ENCODE results near the gene POLR1G. TPM values are rescaled to one million over a fixed set of nuclear protein-coding genes. Genes with fewer than 3 reads are reported as not detected.

POLR1G gene
- total and polyA plus RNA-seq, 9 of the 15 experiments (the other 6 are each of a cell fraction or from before 2014, with no cell fraction given) = 3.0 to 50.1 (median 27.4) TPM

DNA sequence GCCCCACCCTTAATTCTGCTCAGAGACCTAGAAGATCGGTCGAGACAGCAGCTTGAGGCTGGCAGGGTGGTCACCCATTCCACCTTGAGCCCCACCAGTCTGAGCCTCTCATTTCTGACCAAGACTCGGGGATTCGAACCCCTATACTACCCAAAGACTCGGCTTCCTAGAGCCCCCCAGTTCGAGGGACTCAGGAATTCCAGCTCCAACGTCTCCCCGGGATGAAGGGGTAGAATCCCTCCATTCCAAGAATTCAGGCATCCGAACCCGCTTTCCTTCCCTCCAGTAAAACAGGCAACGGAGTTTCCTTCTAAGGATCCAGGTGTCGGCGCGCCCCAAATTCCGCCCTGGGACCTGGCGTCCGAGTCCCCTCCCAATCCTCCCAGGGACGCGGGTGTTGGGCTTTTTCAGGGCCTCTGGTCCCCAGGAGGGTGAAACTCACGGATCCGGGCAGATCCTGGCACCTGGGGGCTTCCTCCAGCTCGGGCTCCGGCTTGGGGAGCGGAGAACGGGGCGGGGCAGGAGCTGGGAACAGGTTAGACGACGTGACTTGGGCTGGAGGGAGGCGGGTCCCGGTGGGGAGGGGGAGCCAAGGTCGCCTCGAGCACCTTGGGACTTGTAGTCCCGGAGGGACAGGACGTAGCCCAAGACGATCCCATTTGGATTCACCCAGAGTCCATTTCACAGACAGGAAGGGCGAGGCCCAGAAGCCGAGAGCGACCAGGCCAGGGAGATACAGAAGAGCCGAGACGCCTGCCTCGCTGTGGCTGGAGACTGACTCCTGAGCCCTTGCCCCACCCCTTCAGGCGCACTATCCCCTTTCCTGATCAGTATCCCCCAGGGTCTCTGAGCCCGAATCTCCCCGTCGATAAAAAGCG lies 1.6 kb upstream of the POLR1G start, which contains the start of gene PPP1R13L (continued):
- TF ChIP-seq, protein P1, sequence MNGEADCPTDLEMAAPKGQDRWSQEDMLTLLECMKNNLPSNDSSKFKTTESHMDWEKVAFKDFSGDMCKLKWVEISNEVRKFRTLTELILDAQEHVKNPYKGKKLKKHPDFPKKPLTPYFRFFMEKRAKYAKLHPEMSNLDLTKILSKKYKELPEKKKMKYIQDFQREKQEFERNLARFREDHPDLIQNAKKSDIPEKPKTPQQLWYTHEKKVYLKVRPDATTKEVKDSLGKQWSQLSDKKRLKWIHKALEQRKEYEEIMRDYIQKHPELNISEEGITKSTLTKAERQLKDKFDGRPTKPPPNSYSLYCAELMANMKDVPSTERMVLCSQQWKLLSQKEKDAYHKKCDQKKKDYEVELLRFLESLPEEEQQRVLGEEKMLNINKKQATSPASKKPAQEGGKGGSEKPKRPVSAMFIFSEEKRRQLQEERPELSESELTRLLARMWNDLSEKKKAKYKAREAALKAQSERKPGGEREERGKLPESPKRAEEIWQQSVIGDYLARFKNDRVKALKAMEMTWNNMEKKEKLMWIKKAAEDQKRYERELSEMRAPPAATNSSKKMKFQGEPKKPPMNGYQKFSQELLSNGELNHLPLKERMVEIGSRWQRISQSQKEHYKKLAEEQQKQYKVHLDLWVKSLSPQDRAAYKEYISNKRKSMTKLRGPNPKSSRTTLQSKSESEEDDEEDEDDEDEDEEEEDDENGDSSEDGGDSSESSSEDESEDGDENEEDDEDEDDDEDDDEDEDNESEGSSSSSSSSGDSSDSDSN (IDR thresholded peaks at IDR 0.05; ENCODE audit: borderline replicate concordance in 1 of 2, low read depth in 2 of 2, low read length in 2 of 2) = no peak
- TF ChIP-seq KDM4B (IDR thresholded peaks at IDR 0.05; ENCODE audit: borderline replicate concordance in 2 of 2, low read depth in 1 of 2) (peak in 1 of 2 experiments; percentile 70; a peak in 2 of 4 replicates), SP1 (CRISPR knock-in tag; IDR thresholded peaks at IDR 0.05) (peak; percentile 36; the same call in 1 of the 2 replicates), CHCHD3 (CRISPR knock-in tag; IDR thresholded peaks at IDR 0.05) (no peak), POLR2G (IDR thresholded peaks at IDR 0.05; ENCODE audit: low read depth, low read length) (0 out of 2 replicates have a peak, but pooled peaks have one; percentile 42), TRIM24 (IDR thresholded peaks at IDR 0.05) (peak in 1 of 2 experiments; percentile 81; a peak in 2 of 4 replicates), SLC30A9 (CRISPR knock-in tag; IDR thresholded peaks at IDR 0.05) (no peak), XRCC3 (IDR thresholded peaks at IDR 0.05) (no peak), ZKSCAN8 (CRISPR knock-in tag; IDR thresholded peaks at IDR 0.05) (no peak), ZNF780A (CRISPR knock-in tag; IDR thresholded peaks at IDR 0.05) (no peak), ESRRB (CRISPR knock-in tag; IDR thresholded peaks at IDR 0.05; ENCODE audit: borderline replicate concordance) (no peak), NR1H2 (CRISPR knock-in tag; IDR thresholded peaks at IDR 0.05) (0 out of 2 replicates have a peak, but pooled peaks have one; percentile 66), SMARCA4 (IDR thresholded peaks at IDR 0.05) (no peak), ELF2 (CRISPR knock-in tag; IDR thresholded peaks at IDR 0.05) (no peak), ZNF253 (CRISPR knock-in tag; conservative IDR thresholded peaks at IDR 0.05) (no peak)
- TF ChIP-seq, protein P2, sequence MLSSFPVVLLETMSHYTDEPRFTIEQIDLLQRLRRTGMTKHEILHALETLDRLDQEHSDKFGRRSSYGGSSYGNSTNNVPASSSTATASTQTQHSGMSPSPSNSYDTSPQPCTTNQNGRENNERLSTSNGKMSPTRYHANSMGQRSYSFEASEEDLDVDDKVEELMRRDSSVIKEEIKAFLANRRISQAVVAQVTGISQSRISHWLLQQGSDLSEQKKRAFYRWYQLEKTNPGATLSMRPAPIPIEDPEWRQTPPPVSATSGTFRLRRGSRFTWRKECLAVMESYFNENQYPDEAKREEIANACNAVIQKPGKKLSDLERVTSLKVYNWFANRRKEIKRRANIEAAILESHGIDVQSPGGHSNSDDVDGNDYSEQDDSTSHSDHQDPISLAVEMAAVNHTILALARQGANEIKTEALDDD (IDR thresholded peaks at IDR 0.05) = no peak
- TF ChIP-seq, protein P3, sequence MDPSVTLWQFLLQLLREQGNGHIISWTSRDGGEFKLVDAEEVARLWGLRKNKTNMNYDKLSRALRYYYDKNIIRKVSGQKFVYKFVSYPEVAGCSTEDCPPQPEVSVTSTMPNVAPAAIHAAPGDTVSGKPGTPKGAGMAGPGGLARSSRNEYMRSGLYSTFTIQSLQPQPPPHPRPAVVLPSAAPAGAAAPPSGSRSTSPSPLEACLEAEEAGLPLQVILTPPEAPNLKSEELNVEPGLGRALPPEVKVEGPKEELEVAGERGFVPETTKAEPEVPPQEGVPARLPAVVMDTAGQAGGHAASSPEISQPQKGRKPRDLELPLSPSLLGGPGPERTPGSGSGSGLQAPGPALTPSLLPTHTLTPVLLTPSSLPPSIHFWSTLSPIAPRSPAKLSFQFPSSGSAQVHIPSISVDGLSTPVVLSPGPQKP (CRISPR knock-in tag; IDR thresholded peaks at IDR 0.05) = no peak
- TF ChIP-seq, protein P4, sequence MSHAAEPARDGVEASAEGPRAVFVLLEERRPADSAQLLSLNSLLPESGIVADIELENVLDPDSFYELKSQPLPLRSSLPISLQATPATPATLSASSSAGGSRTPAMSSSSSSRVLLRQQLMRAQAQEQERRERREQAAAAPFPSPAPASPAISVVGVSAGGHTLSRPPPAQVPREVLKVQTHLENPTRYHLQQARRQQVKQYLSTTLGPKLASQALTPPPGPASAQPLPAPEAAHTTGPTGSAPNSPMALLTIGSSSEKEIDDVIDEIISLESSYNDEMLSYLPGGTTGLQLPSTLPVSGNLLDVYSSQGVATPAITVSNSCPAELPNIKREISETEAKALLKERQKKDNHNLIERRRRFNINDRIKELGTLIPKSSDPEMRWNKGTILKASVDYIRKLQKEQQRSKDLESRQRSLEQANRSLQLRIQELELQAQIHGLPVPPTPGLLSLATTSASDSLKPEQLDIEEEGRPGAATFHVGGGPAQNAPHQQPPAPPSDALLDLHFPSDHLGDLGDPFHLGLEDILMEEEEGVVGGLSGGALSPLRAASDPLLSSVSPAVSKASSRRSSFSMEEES (CRISPR knock-in tag; IDR thresholded peaks at IDR 0.05) = no peak
- TF ChIP-seq, protein P5, sequence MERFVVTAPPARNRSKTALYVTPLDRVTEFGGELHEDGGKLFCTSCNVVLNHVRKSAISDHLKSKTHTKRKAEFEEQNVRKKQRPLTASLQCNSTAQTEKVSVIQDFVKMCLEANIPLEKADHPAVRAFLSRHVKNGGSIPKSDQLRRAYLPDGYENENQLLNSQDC (CRISPR knock-in tag; IDR thresholded peaks at IDR 0.05) = no peak
- TF ChIP-seq, protein P6, sequence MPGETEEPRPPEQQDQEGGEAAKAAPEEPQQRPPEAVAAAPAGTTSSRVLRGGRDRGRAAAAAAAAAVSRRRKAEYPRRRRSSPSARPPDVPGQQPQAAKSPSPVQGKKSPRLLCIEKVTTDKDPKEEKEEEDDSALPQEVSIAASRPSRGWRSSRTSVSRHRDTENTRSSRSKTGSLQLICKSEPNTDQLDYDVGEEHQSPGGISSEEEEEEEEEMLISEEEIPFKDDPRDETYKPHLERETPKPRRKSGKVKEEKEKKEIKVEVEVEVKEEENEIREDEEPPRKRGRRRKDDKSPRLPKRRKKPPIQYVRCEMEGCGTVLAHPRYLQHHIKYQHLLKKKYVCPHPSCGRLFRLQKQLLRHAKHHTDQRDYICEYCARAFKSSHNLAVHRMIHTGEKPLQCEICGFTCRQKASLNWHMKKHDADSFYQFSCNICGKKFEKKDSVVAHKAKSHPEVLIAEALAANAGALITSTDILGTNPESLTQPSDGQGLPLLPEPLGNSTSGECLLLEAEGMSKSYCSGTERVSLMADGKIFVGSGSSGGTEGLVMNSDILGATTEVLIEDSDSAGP (CRISPR knock-in tag; IDR thresholded peaks at IDR 0.05) = no peak

All from K562 (cell line).